Choroid plexus epithelial cell (primary cell): ENCODE measurements around the gene NR2F2.
A peak's percentile ranks its signal among the peaks of the same experiment; 100 is the strongest.

Experiments used
- DNase-seq: peaks from one replicate; pipeline ENCODE4 v3.0.0-alpha.2; 2010; ENCODE audit warnings: low read depth
- H3K4me3 ChIP-seq: 2 replicates; pipeline ENCODE4 v1.5.1; 2011; ENCODE audit warnings: low read depth, mild to moderate bottlenecking, control low read depth, low read length, moderate library complexity
- TF ChIP-seq, protein P1 (sequence below): conservative IDR thresholded peaks from 2 replicates; pipeline ENCODE4 v1.5.1; 2011; ENCODE audit warnings: low read depth, mild to moderate bottlenecking, control low read depth, inconsistent platforms, low read length, moderate library complexity

Gene NR2F2

DNA sequence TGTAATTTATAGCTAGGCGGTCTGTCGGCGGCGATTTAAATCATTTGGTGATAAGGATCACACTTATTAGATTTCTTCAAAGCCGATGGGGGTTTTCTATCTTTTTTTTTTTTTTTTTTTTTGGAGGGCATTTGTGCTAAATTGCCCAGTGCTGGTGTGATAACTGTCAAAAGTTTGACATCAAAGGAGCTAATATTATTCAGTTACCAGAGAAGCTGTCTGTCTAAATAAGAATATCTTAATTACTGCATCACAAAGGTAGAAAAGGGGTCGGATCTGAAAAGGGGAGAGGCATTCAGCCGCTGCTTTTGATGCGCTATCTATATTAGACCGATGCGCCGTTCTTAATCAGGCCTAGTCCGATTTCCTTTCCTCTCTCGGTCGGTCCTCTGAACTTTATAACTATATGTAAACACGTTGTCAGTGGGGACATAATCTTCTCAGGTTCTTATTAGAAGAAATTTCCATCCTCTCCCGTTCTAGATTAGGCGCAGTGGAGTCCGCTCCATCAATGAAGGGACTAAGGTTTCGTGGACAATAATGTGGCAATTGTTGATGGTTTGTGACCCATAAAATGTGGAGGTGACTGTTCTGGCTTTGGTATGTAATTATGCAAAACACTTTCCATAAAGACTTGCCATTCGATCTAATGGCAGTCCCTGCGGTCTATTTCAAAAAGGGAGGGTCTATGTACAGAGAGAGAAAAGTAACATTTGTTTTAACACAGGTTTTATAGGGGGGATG lies 31.7 kb downstream of the NR2F2 start:
- TF ChIP-seq, protein P1, sequence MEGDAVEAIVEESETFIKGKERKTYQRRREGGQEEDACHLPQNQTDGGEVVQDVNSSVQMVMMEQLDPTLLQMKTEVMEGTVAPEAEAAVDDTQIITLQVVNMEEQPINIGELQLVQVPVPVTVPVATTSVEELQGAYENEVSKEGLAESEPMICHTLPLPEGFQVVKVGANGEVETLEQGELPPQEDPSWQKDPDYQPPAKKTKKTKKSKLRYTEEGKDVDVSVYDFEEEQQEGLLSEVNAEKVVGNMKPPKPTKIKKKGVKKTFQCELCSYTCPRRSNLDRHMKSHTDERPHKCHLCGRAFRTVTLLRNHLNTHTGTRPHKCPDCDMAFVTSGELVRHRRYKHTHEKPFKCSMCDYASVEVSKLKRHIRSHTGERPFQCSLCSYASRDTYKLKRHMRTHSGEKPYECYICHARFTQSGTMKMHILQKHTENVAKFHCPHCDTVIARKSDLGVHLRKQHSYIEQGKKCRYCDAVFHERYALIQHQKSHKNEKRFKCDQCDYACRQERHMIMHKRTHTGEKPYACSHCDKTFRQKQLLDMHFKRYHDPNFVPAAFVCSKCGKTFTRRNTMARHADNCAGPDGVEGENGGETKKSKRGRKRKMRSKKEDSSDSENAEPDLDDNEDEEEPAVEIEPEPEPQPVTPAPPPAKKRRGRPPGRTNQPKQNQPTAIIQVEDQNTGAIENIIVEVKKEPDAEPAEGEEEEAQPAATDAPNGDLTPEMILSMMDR, result no peak
- DNase-seq, result no peak
- no peak overlapping the region for H3K4me3 ChIP-seq

DNA sequence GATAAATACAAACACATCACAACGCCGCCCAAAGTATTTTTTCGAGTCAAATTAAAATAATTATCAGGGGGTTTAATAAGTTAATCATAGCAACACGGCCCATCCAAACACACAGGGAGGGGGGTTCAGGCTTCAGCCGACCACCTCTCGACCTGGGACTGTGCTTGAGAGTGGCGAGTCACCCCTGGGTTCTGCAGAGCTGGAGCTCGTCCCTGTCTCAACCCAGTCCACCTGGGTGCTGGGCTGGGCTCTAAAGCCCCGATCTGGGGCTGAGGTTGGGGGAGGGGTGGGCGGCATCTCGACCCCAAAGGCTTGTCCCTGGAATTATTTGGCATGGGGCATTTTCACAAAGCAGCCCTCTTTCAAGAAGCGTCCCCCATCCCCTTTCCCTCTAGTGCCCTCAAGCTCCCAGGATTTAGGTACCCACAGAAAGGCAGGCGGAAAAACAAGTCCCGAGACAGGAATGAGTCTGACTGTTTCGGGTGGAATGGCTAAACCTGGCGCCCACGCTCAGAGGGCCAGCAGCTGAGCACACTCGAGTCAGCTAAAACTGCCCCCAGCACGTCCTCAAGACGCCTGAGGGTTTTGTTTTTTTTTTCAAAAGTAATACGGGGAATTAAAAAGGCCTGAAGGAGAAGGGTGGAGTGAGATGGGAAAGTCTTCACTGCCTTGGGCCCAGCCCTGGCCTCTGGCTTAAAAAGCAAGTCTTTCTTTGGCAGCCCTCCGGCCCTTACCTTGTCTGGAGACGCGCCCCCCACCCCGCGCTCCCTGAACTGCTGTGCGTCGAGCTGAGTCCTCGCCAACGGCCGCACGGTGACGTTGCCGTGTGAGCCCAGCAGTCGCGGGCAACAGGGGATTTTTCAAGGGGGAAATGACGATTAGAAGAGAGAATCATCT lies 32.5 kb downstream of the NR2F2 start:
- TF ChIP-seq, protein P1, result no peak
- no peak overlapping the region for H3K4me3 ChIP-seq
- DNase-seq, result no peak

DNA sequence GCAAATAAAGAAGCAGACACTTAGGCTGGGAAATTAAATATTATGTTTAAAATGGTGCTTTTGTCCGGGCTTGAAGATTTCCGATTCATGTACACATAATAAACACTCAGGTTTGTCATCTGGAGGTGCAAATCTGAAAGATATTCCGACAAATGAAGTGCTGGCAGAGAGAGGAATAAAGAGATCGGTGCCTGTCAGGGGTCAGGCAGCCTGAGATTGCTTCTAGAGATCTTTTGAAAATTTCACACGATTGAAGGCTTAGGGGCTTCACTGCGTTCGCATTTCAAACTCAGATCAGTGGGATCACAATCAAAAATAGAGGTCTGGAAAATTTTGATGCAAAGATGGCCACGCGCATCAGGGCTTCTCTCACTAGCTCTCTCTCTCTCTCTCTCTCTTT lies 33.2 kb downstream of the NR2F2 start:
- TF ChIP-seq, protein P1, result no peak
- DNase-seq, result no peak
- H3K4me3 ChIP-seq, result no peak overlapping the region

DNA sequence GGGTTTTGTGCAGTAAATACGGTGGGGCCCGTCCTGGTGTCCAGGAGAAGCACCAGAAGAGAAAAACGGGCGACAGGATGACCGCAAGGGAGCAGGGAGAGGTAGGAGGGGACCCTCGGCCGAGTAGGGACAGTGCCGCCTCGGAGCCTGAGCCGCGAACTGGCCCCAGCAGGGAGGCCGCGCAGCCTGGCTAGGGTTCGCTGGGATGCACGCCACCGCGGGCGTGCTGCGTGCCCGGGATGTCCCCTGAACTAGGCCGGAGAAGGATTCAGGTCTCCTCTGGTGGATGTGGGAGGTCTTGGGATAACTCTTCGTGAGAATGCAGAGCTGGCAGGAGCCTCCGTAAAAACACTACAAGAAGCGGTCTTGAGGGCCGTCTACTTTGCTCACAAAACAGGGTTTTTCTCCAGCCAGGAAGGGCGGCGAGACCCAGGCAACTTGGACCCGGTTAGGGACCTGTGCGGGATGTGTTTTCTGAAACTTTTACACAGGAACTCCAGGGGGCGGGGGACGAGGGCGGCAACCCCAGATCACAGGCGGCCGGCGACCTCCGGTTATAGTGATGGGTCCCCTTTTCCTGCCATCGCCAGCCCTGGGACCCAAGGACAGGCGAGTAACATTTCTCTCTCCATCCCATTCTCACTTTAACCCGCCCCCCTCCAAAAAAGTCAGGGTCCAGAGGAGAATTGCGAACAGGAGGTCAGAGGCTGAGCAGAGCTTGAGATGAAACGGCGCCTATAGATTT lies 35.5 kb downstream of the NR2F2 start:
- TF ChIP-seq, protein P1, result no peak
- no peak for DNase-seq
- peak overlapping the region; percentile 43 for H3K4me3 ChIP-seq

DNA sequence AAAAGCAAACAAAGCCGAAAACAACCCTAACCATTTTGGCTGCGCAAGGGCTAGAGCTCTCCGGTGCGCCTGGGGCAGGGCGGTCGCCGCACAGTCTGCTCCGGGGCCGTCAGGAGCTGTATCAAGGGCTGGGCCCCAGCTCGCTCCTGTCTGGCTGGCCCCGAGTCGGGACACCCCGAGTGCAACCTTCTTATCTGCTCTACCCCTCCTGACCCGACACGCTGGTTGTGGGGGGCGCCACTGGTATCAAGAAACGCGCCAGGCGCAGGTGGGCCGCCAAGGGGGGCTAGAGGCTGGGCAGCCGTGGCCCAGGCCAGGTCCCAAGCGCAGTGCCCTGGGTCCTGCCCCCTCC lies 36.0 kb downstream of the NR2F2 start:
- DNase-seq, result no peak
- no peak overlapping the region for H3K4me3 ChIP-seq
- TF ChIP-seq, protein P1, result no peak

DNA sequence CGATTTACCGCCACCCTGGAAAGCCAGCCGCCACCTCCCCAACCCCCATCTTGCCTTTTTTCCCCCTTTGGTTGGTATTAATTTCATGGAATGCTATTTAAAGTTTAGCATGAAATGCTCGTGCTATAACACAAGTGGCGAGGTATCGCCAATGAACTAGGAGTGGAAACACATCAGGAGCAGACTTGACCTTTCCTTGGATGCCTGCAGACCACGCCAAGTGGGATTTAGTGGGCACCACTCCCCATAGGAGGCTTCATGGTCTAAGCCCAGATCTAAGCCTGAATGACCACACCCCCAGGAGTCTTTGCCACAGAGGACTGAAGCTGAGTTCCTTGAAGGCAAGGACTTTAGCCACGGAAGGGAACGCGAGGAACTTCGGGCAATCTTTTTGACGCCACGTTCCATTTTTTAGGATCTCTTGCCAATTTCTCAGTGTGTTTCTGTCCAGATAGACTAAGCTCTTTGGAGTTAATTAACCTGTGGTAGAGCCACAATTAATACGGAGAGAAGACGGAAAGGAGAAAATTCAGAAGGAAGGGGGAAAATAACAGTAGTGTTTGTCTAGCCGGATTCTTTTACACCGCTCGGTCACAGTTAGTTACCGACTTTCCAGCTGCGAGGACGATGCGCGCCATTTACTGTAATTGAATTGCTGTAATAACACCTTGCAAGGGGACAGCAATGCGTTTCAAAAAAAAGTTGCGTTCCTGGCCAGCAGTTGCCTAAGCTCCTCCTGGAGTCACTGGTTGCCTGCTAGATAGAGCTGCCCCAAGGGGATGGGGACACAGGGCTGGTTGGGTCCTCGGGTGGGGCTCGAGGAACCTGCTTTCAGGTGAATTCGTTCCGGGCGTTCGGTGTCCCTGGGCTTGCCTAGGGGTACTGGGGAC lies 37.1 kb downstream of the NR2F2 start:
- no peak for DNase-seq
- TF ChIP-seq, protein P1, result no peak
- no peak overlapping the region for H3K4me3 ChIP-seq
